GM08714 (cell line): ENCODE data around the gene SCAF11.
"Not testable (repeated sequence)": the region's sequence is repeated elsewhere in the genome, so short reads cannot be mapped to it uniquely, and the experiment has no call there.

Experiments
- H3K4me3 ChIP-seq: fragments of 200-500 bp; sonication (Bioruptor generic); 2 replicates; pipeline ENCODE4 v1.5.1; 2014; ENCODE audit warnings: mild to moderate bottlenecking, low read length, inconsistent platforms
- ZNF274 ChIP-seq: IDR thresholded peaks from 2 replicates; pipeline ENCODE4 v1.6.1; 2012; ENCODE audit warnings: mild to moderate bottlenecking, low read depth, low read length

The SCAF11 gene

GRCh38 chr12:45990468-45991283 is at the start of gene SCAF11:
SCAF11 (minus strand) TSS chr12:45990574; CDS start chr12:45964167, 26,407 bp downstream.
- no peak for TF ChIP-seq ZNF274

GRCh38 chr12:46037066-46037465 is 46.7 kb upstream of the SCAF11 start:
- H3K4me3 ChIP-seq, result not testable (repeated sequence)

More at GRCh38 chr12:45990468-45991283, at the start of gene SCAF11:
- peak within 1 kb of the TSS; percentile 85 for H3K4me3 ChIP-seq

GRCh38 chr12:46027172-46027571 is 36.8 kb upstream of the SCAF11 start:
- H3K4me3 ChIP-seq, result no peak overlapping the region
- TF ChIP-seq ZNF274, result no peak

GRCh38 chr12:46024099-46024498 is 33.7 kb upstream of the SCAF11 start:
- TF ChIP-seq ZNF274, result no peak

GRCh38 chr12:46020768-46021167 is 30.4 kb upstream of the SCAF11 start:
- H3K4me3 ChIP-seq, result no peak overlapping the region
- no peak for TF ChIP-seq ZNF274

More at GRCh38 chr12:46024099-46024498, 33.7 kb upstream of the SCAF11 start:
- no peak overlapping the region for H3K4me3 ChIP-seq

- not testable (repeated sequence) for H3K4me3 ChIP-seq
Measured at GRCh38 chr12:46018712-46019111, 28.3 kb upstream of the SCAF11 start.

GRCh38 chr12:46017866-46018375 is 27.5 kb upstream of the SCAF11 start:
- H3K4me3 ChIP-seq, result not testable (repeated sequence)

GRCh38 chr12:46005823-46006222 is 15.4 kb upstream of the SCAF11 start:
- H3K4me3 ChIP-seq, result no peak overlapping the region
- no peak for TF ChIP-seq ZNF274

- H3K4me3 ChIP-seq, result no peak overlapping the region
- TF ChIP-seq ZNF274, result no peak
Measured at GRCh38 chr12:46005151-46005797, 14.9 kb upstream of the SCAF11 start.

- TF ChIP-seq ZNF274, result no peak
- no peak overlapping the region for H3K4me3 ChIP-seq
Measured at GRCh38 chr12:46004715-46005114, 14.3 kb upstream of the SCAF11 start.

- not testable (repeated sequence) for H3K4me3 ChIP-seq
Measured at GRCh38 chr12:46000076-46000475, 9.7 kb upstream of the SCAF11 start.

GRCh38 chr12:45994736-45995135 is 4.4 kb upstream of the SCAF11 start:
- no peak for TF ChIP-seq ZNF274
- H3K4me3 ChIP-seq, result no peak overlapping the region

GRCh38 chr12:45991284-45992249 is 1.2 kb upstream of the SCAF11 start:
- no peak for TF ChIP-seq ZNF274
- H3K4me3 ChIP-seq, result peak overlapping the region; percentile 73

- TF ChIP-seq ZNF274, result no peak
- H3K4me3 ChIP-seq, result peak overlapping the region; percentile 85
Measured at GRCh38 chr12:45989721-45990467, 480 bp downstream of the SCAF11 start.
